GM23338 (cell line): ENCODE data around the gene CASKIN2. TPM values are rescaled to one million over a fixed set of nuclear protein-coding genes. Genes with fewer than 3 reads are reported as not detected.

Source experiments
- ATAC-seq: fragments of 200-7000 bp; cut with Tn5 transposase; 3 replicates; pipeline ENCODE4 v1.9.1; 2020
- DNase-seq: peaks from one replicate; pipeline ENCODE4 v3.0.0-alpha.2; 2015; ENCODE audit warnings: low spot score
- H2AFZ ChIP-seq: fragments of 200-600 bp; sonication (generic); 2 replicates; pipeline ENCODE4 v1.8.0; 2016; ENCODE audit warnings: antibody characterized with exemption, mild to moderate bottlenecking, moderate library complexity
- H3F3A ChIP-seq: fragments of 200-600 bp; sonication (generic); replicated peaks from 2 replicates; pipeline ENCODE4 v1.8.0; 2017; ENCODE audit warnings: antibody characterized with exemption, mixed run types, low read depth
- H3K27ac ChIP-seq: fragments of 200-600 bp; sonication (generic); 2 replicates; pipeline ENCODE4 v1.6.1; 2016; ENCODE audit warnings: low read depth
- H3K27me3 ChIP-seq: fragments of 200-600 bp; sonication (generic); 2 replicates; pipeline ENCODE4 v1.8.0; 2016; ENCODE audit warnings: mild to moderate bottlenecking, mixed run types, moderate library complexity; ENCODE audit not compliant: insufficient read depth
- H3K36me3 ChIP-seq: fragments of 200-600 bp; sonication (generic); 2 replicates; pipeline ENCODE4 v1.8.0; 2016; ENCODE audit warnings: mild to moderate bottlenecking; ENCODE audit not compliant: insufficient read depth
- H3K4me1 ChIP-seq: fragments of 200-600 bp; sonication (generic); 2 replicates; pipeline ENCODE4 v1.8.0; 2016; ENCODE audit warnings: mild to moderate bottlenecking, moderate library complexity; ENCODE audit not compliant: insufficient read depth
- H3K4me2 ChIP-seq: fragments of 200-600 bp; sonication (generic); 2 replicates; pipeline ENCODE4 v1.7.1; 2017; ENCODE audit warnings: mixed run types
- H3K4me3 ChIP-seq: fragments of 200-600 bp; sonication (generic); 2 replicates; pipeline ENCODE4 v1.6.1; 2016; ENCODE audit warnings: mixed run types
- H3K79me2 ChIP-seq: fragments of 200-600 bp; sonication (generic); replicated peaks from 2 replicates; pipeline ENCODE4 v1.8.0; 2017; ENCODE audit warnings: mild to moderate bottlenecking; ENCODE audit not compliant: insufficient read depth
- H3K9me2 ChIP-seq: fragments of 200-600 bp; sonication (generic); 2 replicates; pipeline ENCODE4 v1.8.0; 2017; ENCODE audit not compliant: insufficient read depth
- H4K20me1 ChIP-seq: fragments of 200-600 bp; sonication (generic); replicated peaks from 2 replicates; pipeline ENCODE4 v1.8.0; 2017; ENCODE audit warnings: mild to moderate bottlenecking; ENCODE audit not compliant: insufficient read depth
- H3K27ac Mint-ChIP-seq: 2 replicates; pipeline ENCODE4 v1.8.0; 2020; ENCODE audit warnings: inconsistent platforms, mild to moderate bottlenecking, moderate library complexity, mixed read lengths
- H3K27me3 Mint-ChIP-seq: 3 replicates; pipeline ENCODE4 v1.8.0; 2022; ENCODE audit warnings: low read depth, mild to moderate bottlenecking, moderate library complexity, mixed read lengths, inconsistent platforms; ENCODE audit not compliant: insufficient read depth, poor library complexity
- H3K36me3 Mint-ChIP-seq: 3 replicates; pipeline ENCODE4 v1.8.0; 2021; ENCODE audit warnings: low read depth, mild to moderate bottlenecking, inconsistent platforms, moderate library complexity, mixed read lengths
- H3K4me1 Mint-ChIP-seq: 3 replicates; pipeline ENCODE4 v1.8.0; 2020; ENCODE audit warnings: mild to moderate bottlenecking, inconsistent platforms, mixed read lengths
- H3K4me3 Mint-ChIP-seq: 3 replicates; pipeline ENCODE4 v1.8.0; 2021; ENCODE audit warnings: moderate library complexity, mild to moderate bottlenecking, inconsistent platforms, mixed read lengths
- H3K9me3 Mint-ChIP-seq: 3 replicates; pipeline ENCODE4 v1.8.0; 2020; ENCODE audit warnings: moderate library complexity, mild to moderate bottlenecking, inconsistent platforms, mixed read lengths
- CREB1 ChIP-seq: fragments of 250-450 bp; sonication (Bioruptor Pico); IDR thresholded peaks from 2 replicates; pipeline ENCODE4 v1.5.0; 2020; ENCODE audit warnings: low read depth, mild to moderate bottlenecking, moderate library complexity
- CTCF ChIP-seq, 2 experiments: fragments of 200-600 bp in 1 of 2; sonication (generic) in 1 of 2; conservative IDR thresholded peaks; 2 replicates each; pipeline versions ENCODE4 v1.5.1 to v1.6.1; 2016 to 2017; ENCODE audit warnings: antibody characterized with exemption in 2 of 2, low read depth in 2 of 2, mild to moderate bottlenecking in 2 of 2, moderate library complexity in 1 of 2
- ETS1 ChIP-seq: IDR thresholded peaks from 2 replicates; pipeline ENCODE4 v1.6.1; 2016; ENCODE audit warnings: antibody characterized with exemption
- EZH2 ChIP-seq: fragments of 200-600 bp; sonication (generic); IDR thresholded peaks from one replicate; pipeline ENCODE4 v1.8.0; 2017; ENCODE audit warnings: antibody characterized with exemption, mild to moderate bottlenecking, low read depth; ENCODE audit not compliant: unreplicated experiment
- EZH2phosphoT487 ChIP-seq: fragments of 200-600 bp; sonication (generic); IDR thresholded peaks from one replicate; pipeline ENCODE4 v1.8.1; 2018; ENCODE audit warnings: antibody characterized with exemption; ENCODE audit not compliant: unreplicated experiment
- JUNB ChIP-seq: IDR thresholded peaks from one replicate; pipeline ENCODE4 v1.6.1; 2016; ENCODE audit warnings: antibody characterized with exemption; ENCODE audit not compliant: unreplicated experiment
- NANOG ChIP-seq: IDR thresholded peaks from 2 replicates; pipeline ENCODE4 v1.6.1; 2016; ENCODE audit warnings: antibody characterized with exemption, borderline replicate concordance
- POLR2AphosphoS5 ChIP-seq: IDR thresholded peaks from 2 replicates; pipeline ENCODE4 v1.6.1; 2016; ENCODE audit warnings: antibody characterized with exemption, low read depth
- STAT1 ChIP-seq: IDR thresholded peaks from one replicate; pipeline ENCODE4 v1.6.1; 2016; ENCODE audit warnings: antibody characterized with exemption; ENCODE audit not compliant: unreplicated experiment
- ZNF114 ChIP-seq: fragments of 250-450 bp; sonication (Bioruptor Pico); IDR thresholded peaks from 2 replicates; pipeline ENCODE4 v1.5.0; 2020; ENCODE audit warnings: mild to moderate bottlenecking, moderate library complexity
- ZNF331 ChIP-seq: fragments of 250-450 bp; sonication (Bioruptor Pico); IDR thresholded peaks from 2 replicates; pipeline ENCODE4 v1.5.0; 2020; ENCODE audit warnings: low read depth, mild to moderate bottlenecking, moderate library complexity
- polyA plus RNA-seq: library from polyadenylated mRNA; unstranded; fragments of >200 nt; fragmentation: Nextera tagmentation; extraction: Ambion mirVana; gene quantifications from 2 replicates; pipeline ENCODE4 v1.2.1, GENCODE V29; 2016
- total RNA-seq: library from RNA; depleted of rRNA; stranded (reverse); fragments of >200 nt; shearing (Covaris generic); gene quantifications from 2 replicates; pipeline ENCODE4 v1.2.3, GENCODE V29; 2014
- TF ChIP-seq, protein P1 (sequence below): fragments of 250-450 bp; sonication (Bioruptor Pico); IDR thresholded peaks from 2 replicates; pipeline ENCODE4 v1.5.0; 2020; ENCODE audit warnings: mild to moderate bottlenecking, moderate library complexity
- TF ChIP-seq, protein P2 (sequence below): IDR thresholded peaks from one replicate; pipeline ENCODE4 v1.6.1; 2018; ENCODE audit warnings: antibody characterized with exemption; ENCODE audit not compliant: unreplicated experiment

The CASKIN2 gene
- total and polyA plus RNA-seq, 2 experiments from 2014 or later = 4.9 to 21.5 TPM

- peaks cover 6% of the 10 kb centered on the region; the same call in 1 of the 2 replicates for H3K27me3 ChIP-seq
- DNase-seq (no peak), ATAC-seq (no peak)
- peaks cover 23% of the 10 kb centered on the region for H3K4me1 Mint-ChIP-seq
- H3K27me3 Mint-ChIP-seq = peaks cover 24% of the 10 kb centered on the region
- H3K36me3 ChIP-seq = no peaks in the 10 kb centered on the region
- no peak overlapping the region for H3K4me3 Mint-ChIP-seq
- no peaks in the 10 kb centered on the region for H3K9me2 ChIP-seq
- peak overlapping the region; percentile 48; the same call in 1 of the 2 replicates for H3K27ac Mint-ChIP-seq
- no peak overlapping the region for H3K4me3 ChIP-seq
- peaks cover 16% of the 10 kb centered on the region for H4K20me1 ChIP-seq
- no peak overlapping the region for H3K4me2 ChIP-seq
- peaks cover 20% of the 10 kb centered on the region for H3K79me2 ChIP-seq
- 0 out of 2 replicates have a peak overlapping the region, but pooled peaks have one; percentile 63 for H3K27ac ChIP-seq
- no peaks in the 10 kb centered on the region for H3K9me3 Mint-ChIP-seq
- TF ChIP-seq CTCF (conservative IDR thresholded peaks at IDR 0.05; ENCODE audit: low read depth in 2 of 2) (no peak), EZH2 (no peak), STAT1 (no peak), NANOG (no peak), ZNF331 (CRISPR knock-in tag) (no peak), ETS1 (no peak), POLR2AphosphoS5 (no peak), EZH2phosphoT487 (no peak), ZNF114 (no peak), CREB1 (CRISPR knock-in tag) (no peak), JUNB (no peak)
- TF ChIP-seq, protein P1, sequence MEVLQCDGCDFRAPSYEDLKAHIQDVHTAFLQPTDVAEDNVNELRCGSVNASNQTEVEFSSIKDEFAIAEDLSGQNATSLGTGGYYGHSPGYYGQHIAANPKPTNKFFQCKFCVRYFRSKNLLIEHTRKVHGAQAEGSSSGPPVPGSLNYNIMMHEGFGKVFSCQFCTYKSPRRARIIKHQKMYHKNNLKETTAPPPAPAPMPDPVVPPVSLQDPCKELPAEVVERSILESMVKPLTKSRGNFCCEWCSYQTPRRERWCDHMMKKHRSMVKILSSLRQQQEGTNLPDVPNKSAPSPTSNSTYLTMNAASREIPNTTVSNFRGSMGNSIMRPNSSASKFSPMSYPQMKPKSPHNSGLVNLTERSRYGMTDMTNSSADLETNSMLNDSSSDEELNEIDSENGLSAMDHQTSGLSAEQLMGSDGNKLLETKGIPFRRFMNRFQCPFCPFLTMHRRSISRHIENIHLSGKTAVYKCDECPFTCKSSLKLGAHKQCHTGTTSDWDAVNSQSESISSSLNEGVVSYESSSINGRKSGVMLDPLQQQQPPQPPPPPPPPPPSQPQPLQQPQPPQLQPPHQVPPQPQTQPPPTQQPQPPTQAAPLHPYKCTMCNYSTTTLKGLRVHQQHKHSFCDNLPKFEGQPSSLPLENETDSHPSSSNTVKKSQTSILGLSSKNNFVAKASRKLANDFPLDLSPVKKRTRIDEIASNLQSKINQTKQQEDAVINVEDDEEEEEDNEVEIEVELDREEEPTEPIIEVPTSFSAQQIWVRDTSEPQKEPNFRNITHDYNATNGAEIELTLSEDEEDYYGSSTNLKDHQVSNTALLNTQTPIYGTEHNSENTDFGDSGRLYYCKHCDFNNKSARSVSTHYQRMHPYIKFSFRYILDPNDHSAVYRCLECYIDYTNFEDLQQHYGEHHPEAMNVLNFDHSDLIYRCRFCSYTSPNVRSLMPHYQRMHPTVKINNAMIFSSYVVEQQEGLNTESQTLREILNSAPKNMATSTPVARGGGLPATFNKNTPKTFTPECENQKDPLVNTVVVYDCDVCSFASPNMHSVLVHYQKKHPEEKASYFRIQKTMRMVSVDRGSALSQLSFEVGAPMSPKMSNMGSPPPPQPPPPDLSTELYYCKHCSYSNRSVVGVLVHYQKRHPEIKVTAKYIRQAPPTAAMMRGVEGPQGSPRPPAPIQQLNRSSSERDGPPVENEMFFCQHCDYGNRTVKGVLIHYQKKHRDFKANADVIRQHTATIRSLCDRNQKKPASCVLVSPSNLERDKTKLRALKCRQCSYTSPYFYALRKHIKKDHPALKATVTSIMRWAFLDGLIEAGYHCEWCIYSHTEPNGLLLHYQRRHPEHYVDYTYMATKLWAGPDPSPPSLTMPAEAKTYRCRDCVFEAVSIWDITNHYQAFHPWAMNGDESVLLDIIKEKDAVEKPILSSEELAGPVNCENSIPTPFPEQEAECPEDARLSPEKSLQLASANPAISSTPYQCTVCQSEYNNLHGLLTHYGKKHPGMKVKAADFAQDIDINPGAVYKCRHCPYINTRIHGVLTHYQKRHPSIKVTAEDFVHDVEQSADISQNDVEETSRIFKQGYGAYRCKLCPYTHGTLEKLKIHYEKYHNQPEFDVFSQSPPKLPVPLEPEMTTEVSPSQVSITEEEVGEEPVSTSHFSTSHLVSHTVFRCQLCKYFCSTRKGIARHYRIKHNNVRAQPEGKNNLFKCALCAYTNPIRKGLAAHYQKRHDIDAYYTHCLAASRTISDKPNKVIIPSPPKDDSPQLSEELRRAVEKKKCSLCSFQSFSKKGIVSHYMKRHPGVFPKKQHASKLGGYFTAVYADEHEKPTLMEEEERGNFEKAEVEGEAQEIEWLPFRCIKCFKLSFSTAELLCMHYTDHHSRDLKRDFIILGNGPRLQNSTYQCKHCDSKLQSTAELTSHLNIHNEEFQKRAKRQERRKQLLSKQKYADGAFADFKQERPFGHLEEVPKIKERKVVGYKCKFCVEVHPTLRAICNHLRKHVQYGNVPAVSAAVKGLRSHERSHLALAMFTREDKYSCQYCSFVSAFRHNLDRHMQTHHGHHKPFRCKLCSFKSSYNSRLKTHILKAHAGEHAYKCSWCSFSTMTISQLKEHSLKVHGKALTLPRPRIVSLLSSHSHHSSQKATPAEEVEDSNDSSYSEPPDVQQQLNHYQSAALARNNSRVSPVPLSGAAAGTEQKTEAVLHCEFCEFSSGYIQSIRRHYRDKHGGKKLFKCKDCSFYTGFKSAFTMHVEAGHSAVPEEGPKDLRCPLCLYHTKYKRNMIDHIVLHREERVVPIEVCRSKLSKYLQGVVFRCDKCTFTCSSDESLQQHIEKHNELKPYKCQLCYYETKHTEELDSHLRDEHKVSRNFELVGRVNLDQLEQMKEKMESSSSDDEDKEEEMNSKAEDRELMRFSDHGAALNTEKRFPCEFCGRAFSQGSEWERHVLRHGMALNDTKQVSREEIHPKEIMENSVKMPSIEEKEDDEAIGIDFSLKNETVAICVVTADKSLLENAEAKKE = no peak
- TF ChIP-seq, protein P2, sequence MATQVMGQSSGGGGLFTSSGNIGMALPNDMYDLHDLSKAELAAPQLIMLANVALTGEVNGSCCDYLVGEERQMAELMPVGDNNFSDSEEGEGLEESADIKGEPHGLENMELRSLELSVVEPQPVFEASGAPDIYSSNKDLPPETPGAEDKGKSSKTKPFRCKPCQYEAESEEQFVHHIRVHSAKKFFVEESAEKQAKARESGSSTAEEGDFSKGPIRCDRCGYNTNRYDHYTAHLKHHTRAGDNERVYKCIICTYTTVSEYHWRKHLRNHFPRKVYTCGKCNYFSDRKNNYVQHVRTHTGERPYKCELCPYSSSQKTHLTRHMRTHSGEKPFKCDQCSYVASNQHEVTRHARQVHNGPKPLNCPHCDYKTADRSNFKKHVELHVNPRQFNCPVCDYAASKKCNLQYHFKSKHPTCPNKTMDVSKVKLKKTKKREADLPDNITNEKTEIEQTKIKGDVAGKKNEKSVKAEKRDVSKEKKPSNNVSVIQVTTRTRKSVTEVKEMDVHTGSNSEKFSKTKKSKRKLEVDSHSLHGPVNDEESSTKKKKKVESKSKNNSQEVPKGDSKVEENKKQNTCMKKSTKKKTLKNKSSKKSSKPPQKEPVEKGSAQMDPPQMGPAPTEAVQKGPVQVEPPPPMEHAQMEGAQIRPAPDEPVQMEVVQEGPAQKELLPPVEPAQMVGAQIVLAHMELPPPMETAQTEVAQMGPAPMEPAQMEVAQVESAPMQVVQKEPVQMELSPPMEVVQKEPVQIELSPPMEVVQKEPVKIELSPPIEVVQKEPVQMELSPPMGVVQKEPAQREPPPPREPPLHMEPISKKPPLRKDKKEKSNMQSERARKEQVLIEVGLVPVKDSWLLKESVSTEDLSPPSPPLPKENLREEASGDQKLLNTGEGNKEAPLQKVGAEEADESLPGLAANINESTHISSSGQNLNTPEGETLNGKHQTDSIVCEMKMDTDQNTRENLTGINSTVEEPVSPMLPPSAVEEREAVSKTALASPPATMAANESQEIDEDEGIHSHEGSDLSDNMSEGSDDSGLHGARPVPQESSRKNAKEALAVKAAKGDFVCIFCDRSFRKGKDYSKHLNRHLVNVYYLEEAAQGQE = no peak
- H3K4me1 ChIP-seq = peaks cover 9% of the 10 kb centered on the region; the same call in 1 of the 2 replicates
- H3K36me3 Mint-ChIP-seq = peaks cover 5% of the 10 kb centered on the region; the same call in 2 of the 3 replicates
- H3F3A ChIP-seq = peaks cover 8% of the 10 kb centered on the region; the same call in 1 of the 2 replicates
- H2AFZ ChIP-seq = no peak overlapping the region
These were observed 15.7 kb upstream of the CASKIN2 start for GRCh38 chr17:75530837-75531720.
